Parathyroid adenoma (tissue), 2 donors: Measurements from ENCODE around the gene SLC2A11.

Source experiments
- H2AFZ ChIP-seq: fragments of 300-600 bp; sonication (generic); one replicate; pipeline ENCODE4 v1.7.0; 2017; ENCODE audit warnings: antibody characterized with exemption, mild to moderate bottlenecking
- H3K27ac ChIP-seq: fragments of 300-600 bp; sonication (generic); one replicate; pipeline ENCODE4 v1.7.0; 2017
- H3K27me3 ChIP-seq: fragments of 300-600 bp; sonication (generic); one replicate; pipeline ENCODE4 v1.7.0; 2017; ENCODE audit warnings: low read length; ENCODE audit not compliant: control insufficient read depth, insufficient read depth
- H3K36me3 ChIP-seq: fragments of 300-600 bp; sonication (generic); one replicate; pipeline ENCODE4 v1.7.0; 2017; ENCODE audit warnings: low read length; ENCODE audit not compliant: control insufficient read depth, insufficient read depth
- H3K4me1 ChIP-seq: fragments of 300-600 bp; sonication (generic); one replicate; pipeline ENCODE4 v1.7.0; 2017; ENCODE audit warnings: control low read depth
- H3K4me2 ChIP-seq: fragments of 300-600 bp; sonication (generic); one replicate; pipeline ENCODE4 v1.7.0; 2017; ENCODE audit warnings: low read length
- H3K4me3 ChIP-seq: fragments of 300-600 bp; sonication (generic); one replicate; pipeline ENCODE4 v1.7.0; 2017; ENCODE audit warnings: low read depth, low read length
- H3K79me2 ChIP-seq: fragments of 300-600 bp; sonication (generic); one replicate; pipeline ENCODE4 v1.7.0; 2017; ENCODE audit warnings: control low read depth
- H3K9ac ChIP-seq: fragments of 300-600 bp; sonication (generic); one replicate; pipeline ENCODE4 v1.7.0; 2017; ENCODE audit warnings: mild to moderate bottlenecking
- H3K9me3 ChIP-seq: fragments of 300-600 bp; sonication (generic); one replicate; pipeline ENCODE4 v1.7.0; 2017; ENCODE audit warnings: low read length; ENCODE audit not compliant: control insufficient read depth
- CTCF ChIP-seq: fragments of 300-600 bp; sonication (generic); IDR thresholded peaks from one replicate; pipeline ENCODE4 v1.7.0; 2017; ENCODE audit warnings: antibody characterized with exemption, mild to moderate bottlenecking
- donor health status: primary hyperparathyroidism.

The SLC2A11 gene

GRCh38 chr22:23817146-23817545, 40.5 kb upstream of the SLC2A11 start:
- TF ChIP-seq CTCF = no peak
- no peak overlapping the region for H3K27ac ChIP-seq
- no peaks in the 10 kb centered on the region for H3K36me3 ChIP-seq

DNA sequence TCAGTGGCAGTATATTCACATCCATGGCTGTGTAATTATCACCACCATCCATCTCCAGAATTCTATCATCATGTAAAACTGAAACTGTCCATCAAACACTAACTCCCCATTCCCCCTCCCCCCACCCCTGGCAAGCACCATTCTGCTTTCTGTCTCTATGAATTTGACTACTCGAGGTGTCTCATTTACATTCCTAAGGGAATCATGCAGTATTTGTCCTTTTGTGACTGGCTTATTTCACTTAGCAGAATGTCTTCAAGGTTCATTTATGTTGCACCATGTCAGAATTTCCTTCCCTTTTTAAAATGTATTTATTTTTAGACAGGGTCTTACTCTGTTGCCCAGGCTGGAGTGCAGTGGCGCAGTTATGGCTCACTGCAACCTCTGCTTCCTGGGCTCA, 39.1 kb upstream of the SLC2A11 start:
- H3K4me3 ChIP-seq = no peak overlapping the region

More at GRCh38 chr22:23817146-23817545, 40.5 kb upstream of the SLC2A11 start:
- Histone ChIP-seq H3K4me2 (no peak overlapping the region), H3K79me2 (no peaks in the 10 kb centered on the region), H3K4me1 (no peaks in the 10 kb centered on the region), H3K27me3 (no peaks in the 10 kb centered on the region), H3K9me3 (no peaks in the 10 kb centered on the region), H3K9ac (no peak overlapping the region), H2AFZ (no peak overlapping the region), H3K4me3 (no peak overlapping the region)

DNA sequence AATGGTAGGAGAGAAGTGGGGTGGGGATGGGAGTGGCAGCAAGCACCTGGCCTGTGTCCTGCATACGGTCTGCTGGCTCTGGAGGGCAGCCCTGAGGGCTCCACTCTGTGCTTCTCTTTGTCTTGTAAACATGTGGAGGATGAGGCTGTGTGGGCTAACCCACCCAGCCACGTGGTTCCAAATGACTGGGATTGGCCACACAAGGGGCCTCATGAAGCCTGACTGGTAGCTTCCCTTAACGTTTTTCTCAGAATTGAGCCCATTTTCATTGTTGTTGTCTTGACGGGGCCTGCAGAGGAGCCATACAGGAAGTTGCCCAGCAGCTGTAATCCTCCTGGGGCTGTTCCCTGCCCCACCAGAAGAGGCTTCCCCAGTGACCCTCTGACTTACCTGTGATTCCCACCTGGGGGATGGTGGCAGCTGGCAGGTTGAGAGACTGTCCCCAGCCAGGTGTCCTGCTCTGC, 36.9 kb upstream of the SLC2A11 start:
- H2AFZ ChIP-seq = no peak overlapping the region
- H3K4me1 ChIP-seq = no peaks in the 10 kb centered on the region
- no peak overlapping the region for H3K9ac ChIP-seq
- H3K4me2 ChIP-seq = no peak overlapping the region
- no peaks in the 10 kb centered on the region for H3K27me3 ChIP-seq
- H3K36me3 ChIP-seq = no peaks in the 10 kb centered on the region
- no peak overlapping the region for H3K4me3 ChIP-seq
- no peaks in the 10 kb centered on the region for H3K79me2 ChIP-seq
- no peaks in the 10 kb centered on the region for H3K9me3 ChIP-seq
- no peak overlapping the region for H3K27ac ChIP-seq
- no peak for TF ChIP-seq CTCF

More for the DNA sequence above, 39.1 kb upstream of the SLC2A11 start:
- Histone ChIP-seq H3K4me1 (no peaks in the 10 kb centered on the region), H3K27ac (no peak overlapping the region), H3K27me3 (no peaks in the 10 kb centered on the region), H3K79me2 (no peaks in the 10 kb centered on the region), H3K9me3 (no peaks in the 10 kb centered on the region), H3K36me3 (no peaks in the 10 kb centered on the region), H2AFZ (no peak overlapping the region), H3K4me2 (no peak overlapping the region), H3K9ac (no peak overlapping the region)
- TF ChIP-seq CTCF = no peak

DNA sequence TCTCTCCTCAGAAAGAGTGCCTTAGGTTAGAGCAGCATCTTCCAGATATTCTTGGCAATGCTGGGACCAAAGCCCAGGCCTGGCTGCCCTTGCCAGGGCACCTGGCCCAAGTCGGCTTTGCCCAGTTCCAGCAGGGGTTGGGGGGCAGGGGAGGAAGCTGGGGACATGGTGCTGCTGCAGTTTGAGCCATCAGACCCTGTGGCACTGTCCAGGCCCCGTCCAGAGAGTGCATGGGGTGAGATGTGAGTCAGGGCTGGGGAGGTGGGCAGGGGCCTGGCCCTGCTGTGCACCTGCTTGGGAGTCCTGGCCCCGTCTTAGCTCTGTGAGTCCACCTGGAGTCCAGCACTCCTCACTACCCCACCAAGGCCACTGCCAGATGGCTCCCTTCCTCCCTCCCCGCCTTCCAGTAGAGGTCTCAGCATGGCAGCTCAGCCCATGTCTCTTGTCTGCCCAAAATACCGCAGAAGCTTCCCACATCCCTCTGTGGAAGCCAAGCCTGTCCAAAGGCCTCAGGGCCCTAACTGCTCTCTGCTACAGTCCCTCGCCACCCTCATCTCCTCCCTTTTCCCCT, 35.5 kb upstream of the SLC2A11 start:
- Histone ChIP-seq H3K27me3 (no peaks in the 10 kb centered on the region), H2AFZ (no peak overlapping the region), H3K27ac (no peak overlapping the region), H3K4me1 (no peaks in the 10 kb centered on the region), H3K9ac (no peak overlapping the region), H3K4me2 (no peak overlapping the region), H3K9me3 (no peaks in the 10 kb centered on the region), H3K36me3 (no peaks in the 10 kb centered on the region), H3K79me2 (no peaks in the 10 kb centered on the region), H3K4me3 (no peak overlapping the region)
- no peak for TF ChIP-seq CTCF

DNA sequence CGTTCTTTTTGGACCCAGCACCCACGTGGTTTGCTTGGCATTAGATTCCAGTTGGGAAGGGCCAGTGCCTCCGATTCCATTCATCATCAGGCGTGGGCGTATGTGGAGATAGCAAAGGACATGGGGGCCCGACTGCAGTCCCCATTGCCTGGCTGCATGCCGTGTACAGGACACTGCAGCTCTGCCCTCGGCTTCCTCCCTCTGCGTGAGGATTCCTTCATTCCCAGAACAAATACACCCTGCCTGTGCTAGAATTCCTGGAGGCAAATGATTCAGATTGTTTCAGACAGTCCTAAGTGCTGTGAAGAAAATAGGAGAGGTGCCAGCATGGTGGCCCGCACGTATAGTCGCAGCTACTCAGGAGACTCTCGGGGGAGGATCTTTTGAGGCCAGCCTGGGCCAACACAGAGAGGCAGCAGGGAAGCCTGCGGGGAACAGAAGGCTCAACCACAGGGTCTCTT, 34.3 kb upstream of the SLC2A11 start:
- no peaks in the 10 kb centered on the region for H3K27me3 ChIP-seq
- TF ChIP-seq CTCF = no peak
- no peaks in the 10 kb centered on the region for H3K36me3 ChIP-seq
- no peaks in the 10 kb centered on the region for H3K4me1 ChIP-seq
- no peaks in the 10 kb centered on the region for H3K9me3 ChIP-seq
- H3K79me2 ChIP-seq = no peaks in the 10 kb centered on the region
- no peak overlapping the region for H3K9ac ChIP-seq
- no peak overlapping the region for H2AFZ ChIP-seq
- H3K27ac ChIP-seq = no peak overlapping the region
- H3K4me2 ChIP-seq = no peak overlapping the region
- H3K4me3 ChIP-seq = no peak overlapping the region
